Measurements from ENCODE around the gene STYXL1. TPM values are rescaled to one million over a fixed set of nuclear protein-coding genes. Genes with fewer than 3 reads are reported as not detected.

Gene STYXL1
- total and polyA plus RNA-seq, 2 experiments from 2014 or later: 28.0 to 39.2 TPM

- DNase-seq (ENCODE audit: low spot score) (peak; percentile 78), ATAC-seq (peak; percentile 86)
- H3K4me3 ChIP-seq: no peak overlapping the region
- H3K27me3 Mint-ChIP-seq (ENCODE audit: insufficient read depth, low read depth, poor library complexity): peaks cover 3% of the 10 kb centered on the region
- peaks cover 3% of the 10 kb centered on the region for H3K9me3 Mint-ChIP-seq
- H2AFZ ChIP-seq: no peak overlapping the region
- 0 out of 2 replicates have a peak, but pooled peaks cover 4% of the 10 kb centered on the region for H3F3A ChIP-seq (replicated peaks; ENCODE audit: low read depth)
- H3K4me3 Mint-ChIP-seq: no peak overlapping the region; the same call in 2 of the 3 replicates
- H3K4me2 ChIP-seq: peak overlapping the region; percentile 38; the same call in 1 of the 2 replicates
- peaks cover 16% of the 10 kb centered on the region for H3K36me3 ChIP-seq (ENCODE audit: insufficient read depth)
- peak overlapping the region; percentile 86 for H3K27ac Mint-ChIP-seq
- peaks cover 55% of the 10 kb centered on the region for H3K36me3 Mint-ChIP-seq (ENCODE audit: low read depth)
- H3K9me2 ChIP-seq (ENCODE audit: insufficient read depth): no peaks in the 10 kb centered on the region
- H3K4me1 ChIP-seq (ENCODE audit: insufficient read depth): peaks cover 5% of the 10 kb centered on the region
- H3K27me3 ChIP-seq (ENCODE audit: insufficient read depth): no peaks in the 10 kb centered on the region
- H3K27ac ChIP-seq (ENCODE audit: low read depth): peak overlapping the region; percentile 72
- TF ChIP-seq ZNF331 (CRISPR knock-in tag; IDR thresholded peaks at IDR 0.05; ENCODE audit: low read depth) (no peak), NANOG (IDR thresholded peaks at IDR 0.05; ENCODE audit: borderline replicate concordance) (no peak), POLR2AphosphoS5 (IDR thresholded peaks at IDR 0.05; ENCODE audit: low read depth) (no peak), EZH2 (IDR thresholded peaks at IDR 0.05; ENCODE audit: low read depth, unreplicated experiment) (no peak), EZH2phosphoT487 (IDR thresholded peaks at IDR 0.05; ENCODE audit: unreplicated experiment) (no peak), REST (IDR thresholded peaks at IDR 0.05; ENCODE audit: unreplicated experiment) (no peak), JUNB (IDR thresholded peaks at IDR 0.05; ENCODE audit: unreplicated experiment) (no peak), ZNF114 (CRISPR knock-in tag; IDR thresholded peaks at IDR 0.05) (no peak), CREB1 (CRISPR knock-in tag; IDR thresholded peaks at IDR 0.05; ENCODE audit: low read depth) (no peak), ZNF462 (CRISPR knock-in tag; IDR thresholded peaks at IDR 0.05) (no peak), STAT1 (IDR thresholded peaks at IDR 0.05; ENCODE audit: unreplicated experiment) (no peak)
- TF ChIP-seq, protein P1, sequence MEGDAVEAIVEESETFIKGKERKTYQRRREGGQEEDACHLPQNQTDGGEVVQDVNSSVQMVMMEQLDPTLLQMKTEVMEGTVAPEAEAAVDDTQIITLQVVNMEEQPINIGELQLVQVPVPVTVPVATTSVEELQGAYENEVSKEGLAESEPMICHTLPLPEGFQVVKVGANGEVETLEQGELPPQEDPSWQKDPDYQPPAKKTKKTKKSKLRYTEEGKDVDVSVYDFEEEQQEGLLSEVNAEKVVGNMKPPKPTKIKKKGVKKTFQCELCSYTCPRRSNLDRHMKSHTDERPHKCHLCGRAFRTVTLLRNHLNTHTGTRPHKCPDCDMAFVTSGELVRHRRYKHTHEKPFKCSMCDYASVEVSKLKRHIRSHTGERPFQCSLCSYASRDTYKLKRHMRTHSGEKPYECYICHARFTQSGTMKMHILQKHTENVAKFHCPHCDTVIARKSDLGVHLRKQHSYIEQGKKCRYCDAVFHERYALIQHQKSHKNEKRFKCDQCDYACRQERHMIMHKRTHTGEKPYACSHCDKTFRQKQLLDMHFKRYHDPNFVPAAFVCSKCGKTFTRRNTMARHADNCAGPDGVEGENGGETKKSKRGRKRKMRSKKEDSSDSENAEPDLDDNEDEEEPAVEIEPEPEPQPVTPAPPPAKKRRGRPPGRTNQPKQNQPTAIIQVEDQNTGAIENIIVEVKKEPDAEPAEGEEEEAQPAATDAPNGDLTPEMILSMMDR (conservative IDR thresholded peaks at IDR 0.05; ENCODE audit: low read depth in 2 of 2): no peak
- TF ChIP-seq, protein P2, sequence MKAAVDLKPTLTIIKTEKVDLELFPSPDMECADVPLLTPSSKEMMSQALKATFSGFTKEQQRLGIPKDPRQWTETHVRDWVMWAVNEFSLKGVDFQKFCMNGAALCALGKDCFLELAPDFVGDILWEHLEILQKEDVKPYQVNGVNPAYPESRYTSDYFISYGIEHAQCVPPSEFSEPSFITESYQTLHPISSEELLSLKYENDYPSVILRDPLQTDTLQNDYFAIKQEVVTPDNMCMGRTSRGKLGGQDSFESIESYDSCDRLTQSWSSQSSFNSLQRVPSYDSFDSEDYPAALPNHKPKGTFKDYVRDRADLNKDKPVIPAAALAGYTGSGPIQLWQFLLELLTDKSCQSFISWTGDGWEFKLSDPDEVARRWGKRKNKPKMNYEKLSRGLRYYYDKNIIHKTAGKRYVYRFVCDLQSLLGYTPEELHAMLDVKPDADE (IDR thresholded peaks at IDR 0.05): no peak
- peaks cover 8% of the 10 kb centered on the region for H4K20me1 ChIP-seq (replicated peaks; ENCODE audit: insufficient read depth)
- H3K79me2 ChIP-seq (replicated peaks; ENCODE audit: insufficient read depth): no peaks in the 10 kb centered on the region; the same call in 1 of the 2 replicates
- H3K4me1 Mint-ChIP-seq: peaks cover 19% of the 10 kb centered on the region
These were observed 90.6 kb downstream of the STYXL1 start for GRCh38 chr7:75957021-75957736.

Measured in GM23338 (cell line).